Fibroblast of lung (primary cell): ENCODE measurements around the gene GPR142. TPM values are rescaled to one million over a fixed set of nuclear protein-coding genes. Genes with fewer than 3 reads are reported as not detected.

Experiments
- DNase-seq, 2 donors: peaks; one replicate each; pipeline versions ENCODE4 v3.0.0 to v3.0.0-alpha.2; 2010; ENCODE audit warnings: low read depth in 2 of 2
- H2AFZ ChIP-seq: 2 replicates; pipeline ENCODE4 v1.5.1; 2012; ENCODE audit warnings: low read length, control low read depth, inconsistent platforms
- H3K27ac ChIP-seq: 2 replicates; pipeline ENCODE4 v1.5.1; 2011; ENCODE audit warnings: low read length, control low read depth; ENCODE audit not compliant: insufficient read depth
- H3K27me3 ChIP-seq: 2 replicates; pipeline ENCODE4 v1.5.1; 2011; ENCODE audit warnings: mild to moderate bottlenecking, low read length; ENCODE audit not compliant: control insufficient read depth, insufficient read depth
- H3K36me3 ChIP-seq: 2 replicates; pipeline ENCODE4 v1.5.1; 2011; ENCODE audit warnings: low read length; ENCODE audit not compliant: control insufficient read depth, insufficient read depth
- H3K4me1 ChIP-seq: 2 replicates; pipeline ENCODE4 v1.5.1; 2011; ENCODE audit warnings: low read length; ENCODE audit not compliant: control insufficient read depth, insufficient read depth; ENCODE audit errors: extremely low read depth
- H3K4me2 ChIP-seq: 2 replicates; pipeline ENCODE4 v1.5.1; 2011; ENCODE audit warnings: low read length, control low read depth; ENCODE audit not compliant: insufficient read depth; ENCODE audit errors: extremely low read depth
- H3K4me3 ChIP-seq, 4 experiments: fragments of 200-600 bp in 1 of 4; sonication (generic) in 1 of 4; replicated peaks in 1 of 4; 2 replicates each; pipeline ENCODE4 v1.5.1; 2011 to 2016; ENCODE audit warnings: low read length in 4 of 4, low read depth in 3 of 4, mild to moderate bottlenecking in 3 of 4, control low read depth in 2 of 4, inconsistent platforms in 1 of 4, mixed read lengths in 1 of 4; ENCODE audit not compliant: insufficient read depth in 1 of 4; ENCODE audit errors: control extremely low read depth in 1 of 4
- H3K79me2 ChIP-seq: 2 replicates; pipeline ENCODE4 v1.5.1; 2012; ENCODE audit warnings: mild to moderate bottlenecking, low read length, inconsistent platforms; ENCODE audit not compliant: control insufficient read depth, insufficient read depth
- H3K9ac ChIP-seq: 2 replicates; pipeline ENCODE4 v1.5.1; 2011; ENCODE audit warnings: mild to moderate bottlenecking, low read length, control low read depth; ENCODE audit not compliant: insufficient read depth
- H3K9me3 ChIP-seq: 2 replicates; pipeline ENCODE4 v1.5.1; 2012; ENCODE audit warnings: low read depth, low read length; ENCODE audit not compliant: control insufficient read depth, insufficient read depth
- H4K20me1 ChIP-seq: 2 replicates; pipeline ENCODE4 v1.5.1; 2011; ENCODE audit warnings: low read length; ENCODE audit not compliant: control insufficient read depth, insufficient read depth; ENCODE audit errors: extremely low read depth
- CTCF ChIP-seq, 2 donors: IDR thresholded peaks in 1 of 2; conservative IDR thresholded peaks in 1 of 2; 1 replicate in 1 of 2; 2 replicates in 1 of 2; pipeline ENCODE4 v1.5.1; 2011 to 2012; ENCODE audit warnings: low read length in 2 of 2, control low read depth in 1 of 2, inconsistent platforms in 1 of 2, low read depth in 1 of 2, mild to moderate bottlenecking in 1 of 2
- EZH2 ChIP-seq: IDR thresholded peaks from 2 replicates; pipeline ENCODE4 v1.5.1; 2012; ENCODE audit warnings: low read length, control low read depth, mild to moderate bottlenecking; ENCODE audit errors: missing control alignments
- polyA plus RNA-seq, 2 donors: library from polyadenylated mRNA; depleted of rRNA in 1 of 2; stranded (reverse) in 1 of 2; unstranded in 1 of 2; fragments of >200 nt; gene quantifications; 2 replicates each; pipeline ENCODE4 v1.2.1, GENCODE V29; 2011 to 2012; ENCODE audit warnings: missing spikeins in 1 of 2
- total RNA-seq: library from RNA; depleted of rRNA; stranded (reverse); fragments of >200 nt; gene quantifications from 2 replicates; pipeline ENCODE4 v1.2.1, GENCODE V29; 2014

The GPR142 gene
- total and polyA plus RNA-seq, 2 donors (not counting 1 experiment from before 2014, with no cell fraction given), result not detected

- no peaks in the 10 kb centered on the region for H3K27me3 ChIP-seq
- no peaks in the 10 kb centered on the region for H4K20me1 ChIP-seq
- no peak for TF ChIP-seq EZH2
- no peak for TF ChIP-seq CTCF (conservative IDR thresholded peaks at IDR 0.05 in 1 of 2, IDR thresholded peaks at IDR 0.05 in 1 of 2; ENCODE audit: low read depth in 1 of 2, low read length in 2 of 2)
- H3K9ac ChIP-seq, result no peak overlapping the region
- no peaks in the 10 kb centered on the region for H3K9me3 ChIP-seq
- no peak for DNase-seq
- H3K4me2 ChIP-seq, result no peak overlapping the region
- H3K36me3 ChIP-seq, result no peaks in the 10 kb centered on the region
- no peak overlapping the region for H3K4me3 ChIP-seq
- no peaks in the 10 kb centered on the region for H3K79me2 ChIP-seq
- H3K27ac ChIP-seq, result no peak overlapping the region
- H2AFZ ChIP-seq, result no peak overlapping the region
- no peaks in the 10 kb centered on the region for H3K4me1 ChIP-seq
These were observed 23.7 kb downstream of the GPR142 start for GRCh38 chr17:74390680-74391653.

- no peak for DNase-seq
- no peak overlapping the region for H2AFZ ChIP-seq
- TF ChIP-seq CTCF (conservative IDR thresholded peaks at IDR 0.05 in 1 of 2, IDR thresholded peaks at IDR 0.05 in 1 of 2; ENCODE audit: low read depth in 1 of 2, low read length in 2 of 2), result no peak
- TF ChIP-seq EZH2, result no peak
- H4K20me1 ChIP-seq, result no peaks in the 10 kb centered on the region
- H3K9me3 ChIP-seq, result no peaks in the 10 kb centered on the region
- H3K4me1 ChIP-seq, result no peaks in the 10 kb centered on the region
- no peak overlapping the region for H3K4me2 ChIP-seq
- H3K27me3 ChIP-seq, result no peaks in the 10 kb centered on the region
- H3K27ac ChIP-seq, result no peak overlapping the region
- H3K79me2 ChIP-seq, result no peaks in the 10 kb centered on the region
- no peaks in the 10 kb centered on the region for H3K36me3 ChIP-seq
- H3K4me3 ChIP-seq, result no peak overlapping the region
- H3K9ac ChIP-seq, result no peak overlapping the region
These were observed 24.5 kb downstream of the GPR142 start for GRCh38 chr17:74391771-74392170.

- no peak for DNase-seq
- H3K36me3 ChIP-seq, result no peaks in the 10 kb centered on the region
- H4K20me1 ChIP-seq, result no peaks in the 10 kb centered on the region
These were observed 25.5 kb downstream of the GPR142 start for GRCh38 chr17:74392848-74393247.

More at GRCh38 chr17:74392848-74393247, 25.5 kb downstream of the GPR142 start:
- Histone ChIP-seq H3K9ac (no peak overlapping the region), H3K79me2 (no peaks in the 10 kb centered on the region), H3K9me3 (no peaks in the 10 kb centered on the region), H3K4me2 (no peak overlapping the region), H3K4me1 (no peaks in the 10 kb centered on the region), H3K4me3 (no peak overlapping the region), H2AFZ (no peak overlapping the region), H3K27me3 (no peaks in the 10 kb centered on the region), H3K27ac (no peak overlapping the region)
- TF ChIP-seq EZH2, result no peak
- TF ChIP-seq CTCF (conservative IDR thresholded peaks at IDR 0.05 in 1 of 2, IDR thresholded peaks at IDR 0.05 in 1 of 2; ENCODE audit: low read depth in 1 of 2, low read length in 2 of 2), result no peak
